PFSK-1 (cell line): ENCODE data around the gene NEUROG3.

Source experiments
- POLR2AphosphoS5 ChIP-seq: IDR thresholded peaks from 2 replicates; pipeline ENCODE4 v1.6.1; 2012; ENCODE audit warnings: low read depth, mild to moderate bottlenecking, control low read depth, low read length, moderate library complexity
- SIN3A ChIP-seq: IDR thresholded peaks from 2 replicates; pipeline ENCODE4 v1.6.1; 2012; ENCODE audit warnings: mild to moderate bottlenecking, low read length, moderate library complexity, borderline replicate concordance; ENCODE audit not compliant: insufficient read depth
- TAF1 ChIP-seq: IDR thresholded peaks from 2 replicates; pipeline ENCODE4 v1.6.1; 2012; ENCODE audit warnings: low read length, control low read depth, borderline replicate concordance; ENCODE audit not compliant: insufficient read depth
- TF ChIP-seq, protein P1 (sequence below), 2 experiments: IDR thresholded peaks; 2 replicates each; pipeline versions ENCODE4 v1.6.1 to v1.8.0; 2011 to 2012; ENCODE audit warnings: low read depth in 2 of 2, low read length in 2 of 2, control low read depth in 1 of 2, inconsistent platforms in 1 of 2, mild to moderate bottlenecking in 1 of 2, moderate library complexity in 1 of 2; ENCODE audit not compliant: insufficient read depth in 1 of 2

DNA sequence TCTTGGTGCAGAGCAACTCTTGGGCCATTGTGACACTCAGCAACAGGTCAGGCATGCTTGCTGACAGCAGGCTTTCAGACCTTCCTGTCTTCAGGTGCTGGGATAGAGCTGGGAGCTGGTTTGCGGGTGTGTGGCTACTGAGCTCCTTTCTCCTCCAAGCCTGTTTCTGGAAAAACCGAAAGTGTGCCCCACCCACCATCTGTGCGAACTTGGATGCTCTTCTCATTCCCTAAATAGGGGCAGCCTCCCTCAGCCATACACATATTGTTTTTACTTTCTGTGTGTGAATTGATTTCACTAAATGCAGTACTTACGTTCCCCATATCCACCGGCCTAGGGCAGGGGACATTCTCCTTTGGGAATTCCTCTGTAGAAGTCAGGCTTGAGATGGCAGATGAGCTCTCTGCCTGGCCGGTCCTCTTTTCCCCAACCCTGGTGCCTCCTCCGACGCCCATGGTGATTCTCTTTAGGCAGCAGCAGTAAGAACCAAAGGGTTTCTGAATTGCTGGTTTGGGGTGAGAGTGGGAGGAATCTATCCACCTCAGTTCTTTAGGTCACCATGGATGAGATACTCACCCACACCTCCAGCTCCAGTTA lies 6.3 kb upstream of the NEUROG3 start:
- TF ChIP-seq POLR2AphosphoS5 (no peak), SIN3A (no peak), TAF1 (no peak)
- TF ChIP-seq, protein P1, sequence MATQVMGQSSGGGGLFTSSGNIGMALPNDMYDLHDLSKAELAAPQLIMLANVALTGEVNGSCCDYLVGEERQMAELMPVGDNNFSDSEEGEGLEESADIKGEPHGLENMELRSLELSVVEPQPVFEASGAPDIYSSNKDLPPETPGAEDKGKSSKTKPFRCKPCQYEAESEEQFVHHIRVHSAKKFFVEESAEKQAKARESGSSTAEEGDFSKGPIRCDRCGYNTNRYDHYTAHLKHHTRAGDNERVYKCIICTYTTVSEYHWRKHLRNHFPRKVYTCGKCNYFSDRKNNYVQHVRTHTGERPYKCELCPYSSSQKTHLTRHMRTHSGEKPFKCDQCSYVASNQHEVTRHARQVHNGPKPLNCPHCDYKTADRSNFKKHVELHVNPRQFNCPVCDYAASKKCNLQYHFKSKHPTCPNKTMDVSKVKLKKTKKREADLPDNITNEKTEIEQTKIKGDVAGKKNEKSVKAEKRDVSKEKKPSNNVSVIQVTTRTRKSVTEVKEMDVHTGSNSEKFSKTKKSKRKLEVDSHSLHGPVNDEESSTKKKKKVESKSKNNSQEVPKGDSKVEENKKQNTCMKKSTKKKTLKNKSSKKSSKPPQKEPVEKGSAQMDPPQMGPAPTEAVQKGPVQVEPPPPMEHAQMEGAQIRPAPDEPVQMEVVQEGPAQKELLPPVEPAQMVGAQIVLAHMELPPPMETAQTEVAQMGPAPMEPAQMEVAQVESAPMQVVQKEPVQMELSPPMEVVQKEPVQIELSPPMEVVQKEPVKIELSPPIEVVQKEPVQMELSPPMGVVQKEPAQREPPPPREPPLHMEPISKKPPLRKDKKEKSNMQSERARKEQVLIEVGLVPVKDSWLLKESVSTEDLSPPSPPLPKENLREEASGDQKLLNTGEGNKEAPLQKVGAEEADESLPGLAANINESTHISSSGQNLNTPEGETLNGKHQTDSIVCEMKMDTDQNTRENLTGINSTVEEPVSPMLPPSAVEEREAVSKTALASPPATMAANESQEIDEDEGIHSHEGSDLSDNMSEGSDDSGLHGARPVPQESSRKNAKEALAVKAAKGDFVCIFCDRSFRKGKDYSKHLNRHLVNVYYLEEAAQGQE (IDR thresholded peaks at IDR 0.05; ENCODE audit: insufficient read depth in 1 of 2, low read depth in 2 of 2, low read length in 2 of 2) = no peak
